GM12878 (cell line): ENCODE data around the gene ZNF628. TPM values are rescaled to one million over a fixed set of nuclear protein-coding genes. Genes with fewer than 3 reads are reported as not detected.

Source experiments
- ATAC-seq: fragments of 200-7000 bp; cut with Tn5 transposase; 3 replicates; pipeline ENCODE4 v1.9.1; 2020; ENCODE audit warnings: mild to moderate bottlenecking, moderate library complexity
- BruUV-seq: library from RNA; stranded (reverse); fragments of 400-500 nt; replicated peaks from 2 replicates; lab custom pipeline; 2021; lab: Mats Ljungman, UMichigan
- CTCF ChIA-PET: fragments of 300-600 bp; sonication (Branson Sonifier 250); formaldehyde crosslinking; extraction: SDS; loops from one replicate; lab custom pipeline; 2021; ENCODE audit warnings: inconsistent platforms; lab: Yijun Ruan, JAX
- POLR2A ChIA-PET: fragments of 350-600 bp; formaldehyde crosslinking; extraction: SDS; loops from one replicate; lab custom pipeline; 2021; ENCODE audit warnings: inconsistent platforms; lab: Charles Lee
- RAD21 ChIA-PET: fragments of 300-600 bp; sonication (Branson Sonifier 250); formaldehyde crosslinking; loops from one replicate; lab custom pipeline; 2023; ENCODE audit warnings: antibody characterized with exemption; ENCODE audit not compliant: unreplicated experiment; lab: Charles Lee
- SMC1A ChIA-PET: fragments of 300-600 bp; sonication (Branson Sonifier 250); formaldehyde crosslinking; loops from one replicate; lab custom pipeline; 2023; ENCODE audit not compliant: unreplicated experiment, uncharacterized antibody; lab: Charles Lee
- DNase-seq: peaks from one replicate; pipeline ENCODE4 v3.0.0-alpha.2; 2011; ENCODE audit warnings: low read depth, low spot score
- FAIRE-seq: peaks from 3 replicates; lab custom pipeline; 2011; peaks lifted over from hg19 to GRCh38; lab: Jason Lieb, UNC
- H2AFZ ChIP-seq: 2 replicates; pipeline ENCODE4 v1.6.0; 2011; ENCODE audit warnings: low read depth, low read length, control low read depth; ENCODE audit not compliant: control insufficient read depth
- H3K27ac ChIP-seq: 2 replicates; pipeline ENCODE4 v1.5.1; 2011; ENCODE audit warnings: control low read depth; ENCODE audit not compliant: control insufficient read depth, insufficient read depth
- H3K27me3 ChIP-seq, 2 experiments: replicated peaks in 1 of 2; 2 replicates each; pipeline versions ENCODE4 v1.6.0 to v1.6.1; 2011; ENCODE audit warnings: low read length in 1 of 2; ENCODE audit not compliant: control insufficient read depth in 2 of 2, insufficient read depth in 2 of 2
- H3K36me3 ChIP-seq, 2 experiments: 2 replicates each; pipeline ENCODE4 v1.5.1; 2011; ENCODE audit warnings: low read length in 1 of 2; ENCODE audit not compliant: control insufficient read depth in 2 of 2, insufficient read depth in 2 of 2
- H3K4me1 ChIP-seq: 2 replicates; pipeline ENCODE4 v1.6.1; 2011; ENCODE audit warnings: mild to moderate bottlenecking, low read length, moderate library complexity, mixed read lengths; ENCODE audit not compliant: control insufficient read depth, insufficient read depth
- H3K4me2 ChIP-seq: 2 replicates; pipeline ENCODE4 v1.6.0; 2011; ENCODE audit warnings: control low read depth; ENCODE audit not compliant: control insufficient read depth, insufficient read depth
- H3K4me3 ChIP-seq: fragments of 200-600 bp; sonication (generic); 2 replicates; pipeline ENCODE4 v1.5.1; 2016
- H3K79me2 ChIP-seq: 2 replicates; pipeline ENCODE4 v1.6.0; 2011; ENCODE audit warnings: low read length; ENCODE audit not compliant: control insufficient read depth, insufficient read depth
- H3K9ac ChIP-seq: 2 replicates; pipeline ENCODE4 v1.8.0; 2011; ENCODE audit warnings: low read length, control low read depth, mixed read lengths; ENCODE audit not compliant: control insufficient read depth, insufficient read depth
- H3K9me3 ChIP-seq: replicated peaks from 3 replicates; pipeline ENCODE4 v1.5.1; 2011; ENCODE audit warnings: mild to moderate bottlenecking, low read length; ENCODE audit not compliant: control insufficient read depth, insufficient read depth
- H4K20me1 ChIP-seq: 2 replicates; pipeline ENCODE4 v1.6.0; 2011; ENCODE audit not compliant: control insufficient read depth, insufficient read depth
- CEBPB ChIP-seq, 2 experiments: fragments of 150-350 bp in 1 of 2; IDR thresholded peaks; 2 replicates each; pipeline ENCODE4 v1.6.1; 2012 to 2014; ENCODE audit warnings: low read depth in 2 of 2, low read length in 2 of 2, borderline replicate concordance in 1 of 2, inconsistent platforms in 1 of 2
- DPF2 ChIP-seq: fragments of 450-650 bp; IDR thresholded peaks from 2 replicates; pipeline ENCODE4 v1.6.1; 2017; ENCODE audit warnings: mild to moderate bottlenecking
- HDAC6 ChIP-seq: fragments of 200-600 bp; sonication (generic); IDR thresholded peaks from one replicate; pipeline ENCODE4 v1.8.0; 2017; ENCODE audit warnings: antibody characterized with exemption; ENCODE audit not compliant: unreplicated experiment
- IRF4 ChIP-seq: IDR thresholded peaks from 2 replicates; pipeline ENCODE4 v1.6.1; 2011; ENCODE audit warnings: low read depth, low read length
- LARP7 ChIP-seq: fragments of 450-650 bp; IDR thresholded peaks from 2 replicates; pipeline ENCODE4 v1.6.1; 2017; ENCODE audit warnings: mild to moderate bottlenecking
- NBN ChIP-seq: fragments of 450-650 bp; IDR thresholded peaks from 2 replicates; pipeline ENCODE4 v1.6.1; 2016
- NFXL1 ChIP-seq: fragments of 450-650 bp; IDR thresholded peaks from 2 replicates; pipeline ENCODE4 v1.6.1; 2017; ENCODE audit warnings: antibody characterized with exemption, mild to moderate bottlenecking, borderline replicate concordance
- NFYA ChIP-seq: IDR thresholded peaks from 2 replicates; pipeline ENCODE4 v1.6.1; 2011; ENCODE audit warnings: low read depth, mild to moderate bottlenecking, low read length, improper control_type of control experiment, borderline replicate concordance
- PKNOX1 ChIP-seq: fragments of 450-650 bp; IDR thresholded peaks from 2 replicates; pipeline ENCODE4 v1.6.1; 2016; ENCODE audit warnings: mild to moderate bottlenecking
- WGBS: methylation state at CpG from one replicate; pipeline ENCODE4 v1.1.6; 2016; ENCODE audit warnings: low lambda C conversion rate; ENCODE audit not compliant: insufficient replicate concordance, insufficient coverage; ENCODE audit errors: missing lambda C conversion rate; 5-methylcytosine and 5-hydroxymethylcytosine counted together
- in situ Hi-C: fragments of 300-500 bp; cut with MboI; formaldehyde crosslinking; loops from 9 replicates; pipeline ENCODE4 v1.14.3; 2018; ENCODE audit warnings: mixed read lengths
- intact Hi-C: fragments of 100-400 bp; cut with micrococcal nuclease; formaldehyde crosslinking; loops from one replicate; pipeline ENCODE4 v1.14.2; 2022; ENCODE audit not compliant: unreplicated experiment
- polyA plus RNA-seq, 11 experiments: library from polyadenylated mRNA; depleted of rRNA in 4 of 11; unstranded in 6 of 11; stranded (reverse) in 5 of 11; fragments of >200 nt; fragmentation: Nextera tagmentation in 4 of 11; fragmentation: Illumina TruSeq in 1 of 11; extraction: Ambion mirVana in 4 of 11; extraction: Trizol in 1 of 11; gene quantifications; 1 replicate in 1 of 11; 2 replicates in 10 of 11; pipeline versions ENCODE4 v1.2.1 to v1.2.3, GENCODE V29; 2011 to 2016; ENCODE audit warnings: inconsistent platforms in 2 of 11, missing spikeins in 2 of 11, low read depth in 1 of 11
- total RNA-seq, 4 experiments: library from RNA; depleted of rRNA in 3 of 4; stranded (reverse); fragments of >200 nt in 3 of 4; fragmentation: Illumina TruSeq in 1 of 4; extraction: Trizol in 1 of 4; gene quantifications; 2 replicates each; pipeline versions ENCODE4 v1.2.1 to v1.2.3, GENCODE V29; 2013 to 2021

Gene ZNF628
- total and polyA plus RNA-seq, 10 of the 15 experiments (the other 5 are each of a cell fraction or from before 2014, with no cell fraction given): 0.04 to 11.3 (median 1.6) TPM; not detected in 1

GRCh38 chr19:55468054-55468393 is 8.4 kb upstream of the ZNF628 start:
- FAIRE-seq (no peak), ATAC-seq (no peak; the same call in 2 of the 3 replicates)

GRCh38 chr19:55471266-55471665 is 5.2 kb upstream of the ZNF628 start:
- in situ Hi-C loops: no loop called here
- WGBS: 65% methylated on average over 13 of the region's 13 CpGs
- ATAC-seq (no peak), DNase-seq (no peak), FAIRE-seq (no peak)
- no peaks in the 10 kb centered on the region for H3K36me3 ChIP-seq
- H3K27me3 ChIP-seq: no peaks in the 10 kb centered on the region
- no peak overlapping the region for H3K27ac ChIP-seq
- no peak overlapping the region for H3K9ac ChIP-seq
- no peaks in the 10 kb centered on the region for H3K79me2 ChIP-seq
- no peak overlapping the region for H3K4me3 ChIP-seq
- SMC1A ChIA-PET: interaction anchor here (0.8 to 1.0 kb wide), 2 partner anchors 32 to 161 kb away, joined by 3 to 4 read pairs; no protein-coding TSS in a partner anchor
- TF ChIP-seq CEBPB (IDR thresholded peaks at IDR 0.05; ENCODE audit: borderline replicate concordance in 1 of 2, low read depth in 2 of 2, low read length in 2 of 2) (no peak), NBN (no peak), HDAC6 (no peak), DPF2 (no peak), IRF4 (no peak), NFYA (no peak)
- RAD21 ChIA-PET: interaction anchor here (1.2 kb wide), 1 partner anchor 33 kb away, joined by 6 read pairs; no protein-coding TSS in a partner anchor
- BruUV-seq: no TSS peak
- CTCF ChIA-PET: interaction anchor here (1.5 to 1.6 kb wide), 2 partner anchors 33 to 160 kb away, joined by 3 to 12 read pairs; no protein-coding TSS in a partner anchor
- no peaks in the 10 kb centered on the region for H4K20me1 ChIP-seq
- peaks cover 4% of the 10 kb centered on the region; the same call in 1 of the 2 replicates for H3K4me1 ChIP-seq
- intact Hi-C loops: no loop called here
- H3K4me2 ChIP-seq: no peak overlapping the region
- no peak overlapping the region for H2AFZ ChIP-seq
- POLR2A ChIA-PET: no interaction called here
- no peaks in the 10 kb centered on the region for H3K9me3 ChIP-seq

More at GRCh38 chr19:55468054-55468393, 8.4 kb upstream of the ZNF628 start:
- no peaks in the 10 kb centered on the region for H3K36me3 ChIP-seq
- no TSS peak for BruUV-seq
- H3K4me3 ChIP-seq: no peak overlapping the region
- RAD21 ChIA-PET: interaction anchor here (0.8 to 2.8 kb wide), 5 partner anchors 30 to 157 kb away, joined by 3 to 34 read pairs (median 4); partner anchors contain the start of genes ZNF784 and ZNF865
- SMC1A ChIA-PET: interaction anchor here (0.6 to 2.3 kb wide), 5 partner anchors 36 to 270 kb away, joined by 3 to 19 read pairs (median 5); partner anchors contain the start of genes NLRP9 and ZNF784
- WGBS: 0% methylated on average over 4 of the region's 4 CpGs
- no peak overlapping the region for H3K4me2 ChIP-seq
- intact Hi-C loops: loop anchor here (1.0 to 5.0 kb wide), 2 partner anchors 36 to 164 kb away; no protein-coding TSS in a partner anchor
- CTCF ChIA-PET: interaction anchor here (0.9 to 4.8 kb wide), 18 partner anchors 9 to 794 kb away, joined by 3 to 88 read pairs (median 6); partner anchors contain the start of genes KMT5C, NAT14 and ZNF628
- no peaks in the 10 kb centered on the region for H4K20me1 ChIP-seq
- in situ Hi-C loops: no loop called here
- H2AFZ ChIP-seq: peak overlapping the region; percentile 20; the same call in 1 of the 2 replicates
- H3K9me3 ChIP-seq: no peaks in the 10 kb centered on the region
- POLR2A ChIA-PET: interaction anchor here (0.7 to 2.6 kb wide), 2 partner anchors 8 to 9 kb away, joined by 6 to 8 read pairs; partner anchors contain the start of gene ZNF628
- 0 out of 2 replicates have a peak, but pooled peaks have one; percentile 8 for TF ChIP-seq PKNOX1
- no peak for TF ChIP-seq NFXL1
- no peak for TF ChIP-seq IRF4
- 0 out of 2 replicates have a peak, but pooled peaks have one; percentile 47 for TF ChIP-seq LARP7
- no peaks in the 10 kb centered on the region for H3K79me2 ChIP-seq
- no peaks in the 10 kb centered on the region for H3K4me1 ChIP-seq
- DNase-seq: no peak
- no peak overlapping the region for H3K27ac ChIP-seq
- H3K9ac ChIP-seq: no peak overlapping the region
- no peaks in the 10 kb centered on the region for H3K27me3 ChIP-seq
